ENCODE results near the gene DFFA. TPM values are rescaled to one million over a fixed set of nuclear protein-coding genes. Genes with fewer than 3 reads are reported as not detected.

Gene DFFA
- total RNA-seq, 1 donor, result 52.2 TPM

DNA sequence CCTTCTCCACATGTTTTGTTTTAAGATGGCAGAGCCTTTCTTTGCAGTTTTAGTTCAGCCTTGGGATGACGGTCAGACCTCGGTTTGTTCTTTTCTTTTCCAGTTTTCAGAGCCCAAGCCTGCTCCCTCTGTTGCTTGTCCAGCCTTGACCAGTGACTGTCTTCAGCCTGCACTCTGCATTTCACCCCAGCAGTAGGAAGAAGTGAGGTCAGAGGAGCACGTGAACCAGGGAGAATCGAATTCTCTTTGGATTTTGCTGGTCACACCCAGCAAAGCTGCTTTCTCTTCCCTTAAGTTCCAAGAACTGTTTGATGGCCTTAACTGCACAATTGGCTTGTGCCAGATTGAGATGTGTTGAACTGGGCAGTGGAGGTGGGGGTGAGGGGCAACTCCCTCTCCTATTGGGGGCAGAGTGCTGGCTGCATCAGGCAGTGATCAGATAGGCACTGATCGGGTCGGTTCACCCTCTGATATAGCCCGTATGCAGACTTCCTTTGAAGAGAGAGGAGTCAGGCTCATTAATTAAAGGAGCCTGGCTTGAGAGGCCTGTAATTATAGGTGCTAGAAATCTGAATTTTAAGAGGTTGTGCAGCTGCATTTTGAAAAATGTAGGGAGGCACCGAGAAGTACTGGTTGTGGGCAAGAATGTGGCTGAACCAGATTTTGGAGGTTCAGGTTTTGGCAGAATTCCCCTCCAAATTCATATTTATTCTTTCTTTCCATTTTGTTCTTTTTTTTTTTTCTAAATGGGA is 44.8 kb upstream of the DFFA start:
- TF ChIP-seq, protein P1, sequence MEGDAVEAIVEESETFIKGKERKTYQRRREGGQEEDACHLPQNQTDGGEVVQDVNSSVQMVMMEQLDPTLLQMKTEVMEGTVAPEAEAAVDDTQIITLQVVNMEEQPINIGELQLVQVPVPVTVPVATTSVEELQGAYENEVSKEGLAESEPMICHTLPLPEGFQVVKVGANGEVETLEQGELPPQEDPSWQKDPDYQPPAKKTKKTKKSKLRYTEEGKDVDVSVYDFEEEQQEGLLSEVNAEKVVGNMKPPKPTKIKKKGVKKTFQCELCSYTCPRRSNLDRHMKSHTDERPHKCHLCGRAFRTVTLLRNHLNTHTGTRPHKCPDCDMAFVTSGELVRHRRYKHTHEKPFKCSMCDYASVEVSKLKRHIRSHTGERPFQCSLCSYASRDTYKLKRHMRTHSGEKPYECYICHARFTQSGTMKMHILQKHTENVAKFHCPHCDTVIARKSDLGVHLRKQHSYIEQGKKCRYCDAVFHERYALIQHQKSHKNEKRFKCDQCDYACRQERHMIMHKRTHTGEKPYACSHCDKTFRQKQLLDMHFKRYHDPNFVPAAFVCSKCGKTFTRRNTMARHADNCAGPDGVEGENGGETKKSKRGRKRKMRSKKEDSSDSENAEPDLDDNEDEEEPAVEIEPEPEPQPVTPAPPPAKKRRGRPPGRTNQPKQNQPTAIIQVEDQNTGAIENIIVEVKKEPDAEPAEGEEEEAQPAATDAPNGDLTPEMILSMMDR (IDR thresholded peaks at IDR 0.05; ENCODE audit: insufficient read depth, low read depth, low read length), result no peak
- DNase-seq (ENCODE audit: low read depth), result no peak
- H3K4me3 ChIP-seq (ENCODE audit: low read depth, low read length), result no peak overlapping the region

DNA sequence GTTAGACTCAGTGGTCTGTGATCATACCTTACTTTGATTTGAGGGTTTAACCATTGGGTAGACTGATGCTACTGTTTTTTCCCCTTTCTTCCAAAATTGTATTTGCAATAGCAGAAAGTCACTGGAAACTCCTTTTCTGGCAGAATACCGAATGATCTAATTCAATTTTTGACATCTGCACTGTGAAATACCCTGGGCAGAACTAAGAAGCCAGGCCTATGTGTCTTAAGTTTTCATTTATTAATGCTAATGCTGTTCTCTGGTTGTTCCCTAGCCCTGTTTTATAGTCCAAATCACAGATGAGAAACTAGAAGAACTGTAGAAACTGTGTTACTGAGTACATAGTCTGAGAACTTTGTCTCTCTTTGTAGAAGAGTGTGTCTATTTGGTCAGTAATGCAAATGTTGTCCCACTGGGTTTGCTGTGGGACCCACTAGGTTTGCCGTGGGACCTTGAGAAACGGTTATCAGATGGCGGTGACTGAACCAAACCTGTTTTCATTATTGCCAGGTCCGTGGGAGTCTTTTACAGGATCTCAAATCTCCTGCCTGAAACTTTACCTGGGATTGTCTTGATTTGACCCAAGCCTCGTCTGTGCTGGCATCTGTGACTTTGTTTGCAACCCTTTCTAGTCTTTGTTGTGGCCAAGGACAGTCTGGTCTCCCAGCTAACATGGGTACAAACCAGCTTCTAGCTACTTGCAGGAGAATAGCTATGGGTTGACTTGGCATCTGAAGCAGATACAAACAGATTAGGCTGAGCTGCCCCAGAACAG is 43.8 kb upstream of the DFFA start:
- no peak overlapping the region for H3K4me3 ChIP-seq (ENCODE audit: low read depth, low read length)
- DNase-seq (ENCODE audit: low read depth), result no peak
- TF ChIP-seq, protein P1 (IDR thresholded peaks at IDR 0.05; ENCODE audit: insufficient read depth, low read depth, low read length), result no peak

DNA sequence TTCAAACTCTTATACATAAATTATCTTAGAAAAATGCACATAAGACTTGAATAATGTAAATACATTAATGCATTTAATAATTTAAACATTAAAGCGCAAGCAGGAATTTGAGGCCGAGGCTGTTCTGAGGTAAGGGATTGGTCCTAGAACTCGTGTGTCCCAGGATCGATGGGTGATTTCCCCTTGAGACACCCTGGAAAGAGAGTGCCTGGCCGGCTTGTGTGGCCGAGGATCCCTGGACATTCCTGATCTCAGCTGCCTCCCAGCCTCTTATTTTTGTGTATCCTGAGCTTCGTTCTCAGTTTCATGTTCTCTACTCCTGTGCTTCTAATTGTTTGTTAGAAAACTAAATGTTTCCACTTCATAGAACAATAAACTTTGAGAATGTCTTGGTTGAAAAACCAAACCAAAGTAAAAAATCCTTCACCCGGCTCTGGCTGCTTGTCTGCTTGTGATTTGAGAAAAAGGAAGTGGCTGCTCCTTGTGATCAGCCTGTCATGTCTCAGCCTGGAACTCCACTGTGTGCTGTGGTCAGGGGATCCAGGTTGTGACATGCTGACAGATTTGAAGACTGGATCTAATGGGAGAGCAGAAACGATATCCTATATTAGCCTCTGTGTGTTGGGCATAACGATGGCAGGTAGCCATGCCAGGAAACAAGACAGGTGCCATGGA is 43.1 kb upstream of the DFFA start:
- H3K4me3 ChIP-seq (ENCODE audit: low read depth, low read length), result no peak overlapping the region
- TF ChIP-seq, protein P1 (IDR thresholded peaks at IDR 0.05; ENCODE audit: insufficient read depth, low read depth, low read length), result no peak
- DNase-seq (ENCODE audit: low read depth), result no peak

DNA sequence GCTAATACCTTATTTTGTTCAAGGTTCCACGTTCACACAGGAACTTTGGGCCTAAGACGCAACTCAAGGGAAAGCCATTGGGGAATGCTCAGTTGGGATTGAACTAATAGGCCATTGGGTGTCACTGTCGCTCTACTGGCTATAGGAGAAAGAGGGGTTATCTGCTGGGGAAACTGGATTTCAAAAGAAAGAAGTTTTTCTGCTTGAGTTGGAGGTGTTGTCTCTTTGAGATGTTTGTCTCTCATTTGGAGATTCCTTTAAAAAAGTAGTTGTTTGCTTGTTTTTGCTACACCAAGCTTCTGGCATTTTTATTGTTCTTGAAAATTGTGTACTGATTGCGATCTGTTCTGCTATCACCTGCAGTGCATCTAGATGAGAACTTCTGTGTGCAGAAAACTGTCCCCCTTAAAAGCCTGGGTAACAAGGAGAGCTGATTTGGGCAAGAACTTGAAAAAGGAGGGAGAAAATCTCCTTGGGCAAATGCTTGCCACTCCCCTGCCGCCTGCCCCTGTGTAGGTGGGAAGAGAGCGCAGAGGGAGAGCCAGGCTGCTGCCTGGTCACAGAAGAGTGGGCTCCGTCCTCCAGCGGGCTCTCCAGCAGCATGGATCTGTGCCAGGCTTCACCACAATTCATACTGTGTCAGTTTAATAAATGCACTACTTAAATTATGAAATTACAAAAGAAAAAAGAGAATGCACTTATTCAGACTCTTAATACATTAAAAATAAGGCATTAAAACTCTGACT is 42.3 kb upstream of the DFFA start:
- TF ChIP-seq, protein P1 (IDR thresholded peaks at IDR 0.05; ENCODE audit: insufficient read depth, low read depth, low read length), result peak; percentile 55
- H3K4me3 ChIP-seq (ENCODE audit: low read depth, low read length), result no peak overlapping the region
- DNase-seq (ENCODE audit: low read depth), result peak; percentile 29

DNA sequence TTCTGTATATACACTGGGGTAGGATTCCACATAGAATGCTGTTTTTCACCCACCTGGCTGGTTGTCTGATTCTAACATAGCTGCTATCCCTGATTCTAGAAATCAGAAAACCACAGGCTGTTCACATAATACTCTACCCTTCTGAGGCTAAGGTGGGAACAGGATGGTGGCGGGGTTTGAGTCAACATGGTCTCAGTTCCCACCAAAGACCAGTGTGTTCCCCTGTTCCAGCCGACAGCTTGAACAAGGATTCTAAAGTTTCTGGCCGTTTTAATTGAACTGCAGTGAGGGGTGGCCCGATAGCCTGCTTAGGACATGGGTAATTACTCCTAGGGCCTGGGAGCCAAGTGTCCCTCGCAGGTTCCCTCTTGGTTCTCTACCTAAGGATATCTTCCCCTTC is 40.9 kb upstream of the DFFA start:
- no peak overlapping the region for H3K4me3 ChIP-seq (ENCODE audit: low read depth, low read length)
- TF ChIP-seq, protein P1 (IDR thresholded peaks at IDR 0.05; ENCODE audit: insufficient read depth, low read depth, low read length), result no peak
- DNase-seq (ENCODE audit: low read depth), result no peak

DNA sequence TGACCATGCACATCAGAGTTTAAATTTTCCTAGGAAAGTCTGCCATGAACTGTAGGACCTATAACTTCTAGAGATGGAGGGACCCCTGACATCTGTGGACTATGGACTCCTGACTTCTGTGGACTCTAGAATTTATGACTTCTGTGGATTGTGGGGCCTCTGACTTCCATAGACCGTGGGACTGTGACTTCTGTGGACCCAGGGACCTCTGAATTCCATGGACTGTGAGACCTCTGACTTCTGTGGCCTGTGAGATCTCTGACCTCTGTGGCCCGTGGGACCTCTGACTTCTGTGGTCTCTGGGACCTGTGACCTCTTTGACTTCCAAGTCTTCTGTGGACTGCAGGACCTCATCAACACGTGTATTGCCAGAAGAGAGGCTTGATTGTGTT is 39.2 kb upstream of the DFFA start:
- no peak overlapping the region for H3K4me3 ChIP-seq (ENCODE audit: low read depth, low read length)
- TF ChIP-seq, protein P1 (IDR thresholded peaks at IDR 0.05; ENCODE audit: insufficient read depth, low read depth, low read length), result no peak

More for the DNA sequence above, 39.2 kb upstream of the DFFA start:
- DNase-seq (ENCODE audit: low read depth), result no peak
